Tibial nerve (tissue), 4 donors: Measurements from ENCODE around the gene ADAM19. TPM values are rescaled to one million over a fixed set of nuclear protein-coding genes. Genes with fewer than 3 reads are reported as not detected.
"Not testable (repeated sequence)": the region's sequence is repeated elsewhere in the genome, so short reads cannot be mapped to it uniquely, and the experiment has no call there.

Source experiments
- DNase-seq, 2 donors: peaks; one replicate each; pipeline ENCODE4 v3.0.0-alpha.2; 2019; ENCODE audit warnings: low spot score in 2 of 2
- H3K27ac ChIP-seq, 4 donors: fragments of 200-600 bp; sonication (generic) in 3 of 4; one replicate each; pipeline ENCODE4 v1.5.1; 2017 to 2019; ENCODE audit warnings: mild to moderate bottlenecking in 1 of 4
- H3K27me3 ChIP-seq, 2 donors: fragments of 200-600 bp; sonication (generic) in 1 of 2; one replicate each; pipeline versions ENCODE4 v1.5.1 to v1.6.0; 2017 to 2019
- H3K36me3 ChIP-seq, 3 donors: fragments of 200-600 bp; sonication (generic); one replicate each; pipeline ENCODE4 v1.5.1; 2018 to 2019
- H3K4me1 ChIP-seq, 4 donors: fragments of 200-600 bp; sonication (generic) in 3 of 4; one replicate each; pipeline ENCODE4 v1.5.1; 2017 to 2019
- H3K4me3 ChIP-seq, 4 donors: fragments of 200-600 bp; sonication (generic) in 3 of 4; one replicate each; pipeline ENCODE4 v1.5.1; 2017 to 2019; ENCODE audit warnings: mild to moderate bottlenecking in 1 of 4, moderate library complexity in 1 of 4
- H3K9me3 ChIP-seq, 4 donors: fragments of 200-600 bp; sonication (generic) in 3 of 4; one replicate each; pipeline ENCODE4 v1.5.1; 2017 to 2019
- EP300 ChIP-seq, 2 donors: sonication (generic); formaldehyde crosslinking; IDR thresholded peaks; one replicate each; pipeline ENCODE4 v1.6.1; 2017; ENCODE audit warnings: antibody characterized with exemption in 2 of 2, mild to moderate bottlenecking in 1 of 2
- POLR2A ChIP-seq, 2 donors: fragments of 450-650 bp; IDR thresholded peaks; one replicate each; pipeline ENCODE4 v1.6.1; 2017; ENCODE audit warnings: antibody characterized with exemption in 2 of 2, mild to moderate bottlenecking in 2 of 2, moderate library complexity in 2 of 2
- WGBS, 2 donors: methylation state at CpG; one replicate each; pipeline ENCODE4 v1.1.5; 2018; 5-methylcytosine and 5-hydroxymethylcytosine counted together
- total RNA-seq, 4 donors: library from RNA; depleted of rRNA; stranded (reverse); fragments of >200 nt; gene quantifications; one replicate each; pipeline ENCODE4 v1.1.0, GENCODE V29; 2016
- TF ChIP-seq, protein P1 (sequence below), 5 experiments: fragments of 200-600 bp in 3 of 5; fragments of 450-650 bp in 2 of 5; sonication (generic) in 3 of 5; IDR thresholded peaks; one replicate each; pipeline ENCODE4 v1.5.1; 2016 to 2019; ENCODE audit warnings: antibody characterized with exemption in 5 of 5, mild to moderate bottlenecking in 3 of 5, moderate library complexity in 2 of 5

ADAM19 gene
- total RNA-seq, 4 donors from 2014 or later, result 7.2 to 13.2 (median 9.5) TPM

- Histone ChIP-seq H3K27ac (peak overlapping the region in 1 of 4 donors; percentile 34), H3K36me3 (peaks cover 0 to 95% (median 6%) of the 10 kb centered on the region in 3 donors)
- 85 to 86% methylated on average over 7 of the region's 8 CpGs for WGBS, 2 donors
Observed at GRCh38 chr5:157486221-157486681, 89.3 kb downstream of the ADAM19 start.

DNA sequence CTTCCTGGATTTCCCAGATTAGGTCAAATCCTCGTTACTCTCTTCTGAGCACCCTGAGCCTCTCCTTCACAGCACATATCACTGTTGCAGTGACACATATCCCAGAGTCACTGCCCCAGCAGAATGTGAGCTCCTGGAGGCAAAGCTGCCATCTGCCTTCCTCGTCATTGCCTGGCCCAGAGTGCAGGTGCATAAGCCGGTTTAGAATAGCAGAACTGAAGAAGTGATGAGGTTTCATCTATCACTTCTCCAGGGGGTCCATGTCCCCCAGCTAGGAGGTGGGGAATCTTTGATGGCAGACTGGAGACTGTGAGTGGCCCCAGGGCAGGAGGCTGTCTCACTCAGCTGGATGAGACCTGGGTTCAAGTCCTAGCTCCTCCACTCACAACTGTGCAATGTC lies 89.8 kb downstream of the ADAM19 start:
- no peak for DNase-seq
- WGBS, 2 donors, result 92 to 93% methylated on average over 3 of the region's 3 CpGs
- H3K4me3 ChIP-seq, result no peak overlapping the region
- H3K27ac ChIP-seq, result peak overlapping the region in 2 of 4 donors; percentile 20 to 34
- H3K4me1 ChIP-seq, result peaks cover 0 to 8% (median 0%) of the 10 kb centered on the region in 4 donors
- H3K9me3 ChIP-seq, result no peaks in the 10 kb centered on the region
- no peaks in the 10 kb centered on the region for H3K27me3 ChIP-seq
- no peak for TF ChIP-seq EP300 (IDR thresholded peaks at IDR 0.05)
- TF ChIP-seq, protein P1, sequence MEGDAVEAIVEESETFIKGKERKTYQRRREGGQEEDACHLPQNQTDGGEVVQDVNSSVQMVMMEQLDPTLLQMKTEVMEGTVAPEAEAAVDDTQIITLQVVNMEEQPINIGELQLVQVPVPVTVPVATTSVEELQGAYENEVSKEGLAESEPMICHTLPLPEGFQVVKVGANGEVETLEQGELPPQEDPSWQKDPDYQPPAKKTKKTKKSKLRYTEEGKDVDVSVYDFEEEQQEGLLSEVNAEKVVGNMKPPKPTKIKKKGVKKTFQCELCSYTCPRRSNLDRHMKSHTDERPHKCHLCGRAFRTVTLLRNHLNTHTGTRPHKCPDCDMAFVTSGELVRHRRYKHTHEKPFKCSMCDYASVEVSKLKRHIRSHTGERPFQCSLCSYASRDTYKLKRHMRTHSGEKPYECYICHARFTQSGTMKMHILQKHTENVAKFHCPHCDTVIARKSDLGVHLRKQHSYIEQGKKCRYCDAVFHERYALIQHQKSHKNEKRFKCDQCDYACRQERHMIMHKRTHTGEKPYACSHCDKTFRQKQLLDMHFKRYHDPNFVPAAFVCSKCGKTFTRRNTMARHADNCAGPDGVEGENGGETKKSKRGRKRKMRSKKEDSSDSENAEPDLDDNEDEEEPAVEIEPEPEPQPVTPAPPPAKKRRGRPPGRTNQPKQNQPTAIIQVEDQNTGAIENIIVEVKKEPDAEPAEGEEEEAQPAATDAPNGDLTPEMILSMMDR (IDR thresholded peaks at IDR 0.05), result no peak
- no peak for TF ChIP-seq POLR2A (IDR thresholded peaks at IDR 0.05)
- H3K36me3 ChIP-seq, result peaks cover 0 to 96% (median 6%) of the 10 kb centered on the region in 3 donors

More at GRCh38 chr5:157486221-157486681, 89.3 kb downstream of the ADAM19 start:
- DNase-seq, result no peak
- Histone ChIP-seq H3K4me1 (peaks cover 0 to 8% (median 0%) of the 10 kb centered on the region in 4 donors), H3K4me3 (no peak overlapping the region), H3K27me3 (no peaks in the 10 kb centered on the region), H3K9me3 (no peaks in the 10 kb centered on the region)
- TF ChIP-seq POLR2A (IDR thresholded peaks at IDR 0.05), result no peak
- TF ChIP-seq, protein P1 (IDR thresholded peaks at IDR 0.05), result no peak

DNA sequence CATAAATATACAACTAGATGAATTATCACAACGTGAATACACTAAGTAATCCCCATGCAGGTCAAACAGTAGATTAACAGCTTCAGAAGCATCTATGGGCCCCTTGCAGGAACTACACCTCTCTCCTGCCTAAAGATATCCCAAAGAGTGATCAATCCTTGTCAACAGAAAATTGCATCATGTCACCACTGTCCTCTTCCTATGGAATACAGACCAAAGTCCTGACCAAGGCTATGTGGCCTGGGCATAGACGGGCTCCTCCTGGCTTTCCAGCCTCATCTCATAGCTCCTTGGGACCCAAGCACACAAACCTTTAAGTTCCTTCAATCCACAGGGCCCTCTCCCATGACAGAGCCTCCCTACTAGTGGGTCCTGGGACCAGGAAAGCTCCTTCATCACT lies 90.2 kb downstream of the ADAM19 start:
- no peak for DNase-seq
- 82 to 91% methylated on average over 2 of the region's 2 CpGs for WGBS, 2 donors
- Histone ChIP-seq H3K27me3 (no peaks in the 10 kb centered on the region), H3K9me3 (no peaks in the 10 kb centered on the region), H3K27ac (peak overlapping the region in 2 of 4 donors; percentile 20 to 34), H3K36me3 (peaks cover 0 to 97% (median 6%) of the 10 kb centered on the region in 3 donors), H3K4me3 (no peak overlapping the region), H3K4me1 (peaks cover 0 to 8% (median 0%) of the 10 kb centered on the region in 4 donors)
- TF ChIP-seq POLR2A (IDR thresholded peaks at IDR 0.05) (no peak), EP300 (IDR thresholded peaks at IDR 0.05) (no peak)
- TF ChIP-seq, protein P1 (IDR thresholded peaks at IDR 0.05), result no peak

DNA sequence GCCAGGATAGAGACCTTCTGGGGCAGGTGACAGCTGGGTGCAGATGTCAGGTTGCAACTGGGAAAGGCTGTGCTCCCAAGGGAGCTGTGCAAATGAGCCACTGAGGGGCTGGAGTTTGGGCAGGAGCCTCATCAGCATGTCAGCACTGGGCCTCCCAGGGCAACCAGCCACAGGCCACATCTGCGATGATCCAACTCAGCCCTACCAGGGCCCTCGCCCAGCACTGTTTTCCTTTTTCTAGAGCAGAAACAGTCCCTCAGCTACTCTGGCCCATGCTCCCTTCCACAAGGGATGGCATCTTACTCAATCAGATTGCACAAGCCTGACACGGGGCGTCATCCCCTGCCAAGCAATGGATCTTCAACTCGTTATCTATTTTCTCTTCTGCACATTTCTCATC lies 90.8 kb downstream of the ADAM19 start:
- peaks cover 0 to 94% (median 6%) of the 10 kb centered on the region in 3 donors for H3K36me3 ChIP-seq
- peaks cover 0 to 9% (median 0%) of the 10 kb centered on the region in 4 donors for H3K4me1 ChIP-seq
- peak; percentile 38 to 68 for DNase-seq
- no peaks in the 10 kb centered on the region for H3K27me3 ChIP-seq
- H3K4me3 ChIP-seq, result no peak overlapping the region
- no peak overlapping the region for H3K27ac ChIP-seq
- TF ChIP-seq EP300 (IDR thresholded peaks at IDR 0.05), result peak in 1 of 2 donors; percentile 68
- TF ChIP-seq, protein P1 (IDR thresholded peaks at IDR 0.05), result no peak
- WGBS, 2 donors, result 70 to 77% methylated on average over 5 of the region's 5 CpGs
- no peaks in the 10 kb centered on the region for H3K9me3 ChIP-seq

DNA sequence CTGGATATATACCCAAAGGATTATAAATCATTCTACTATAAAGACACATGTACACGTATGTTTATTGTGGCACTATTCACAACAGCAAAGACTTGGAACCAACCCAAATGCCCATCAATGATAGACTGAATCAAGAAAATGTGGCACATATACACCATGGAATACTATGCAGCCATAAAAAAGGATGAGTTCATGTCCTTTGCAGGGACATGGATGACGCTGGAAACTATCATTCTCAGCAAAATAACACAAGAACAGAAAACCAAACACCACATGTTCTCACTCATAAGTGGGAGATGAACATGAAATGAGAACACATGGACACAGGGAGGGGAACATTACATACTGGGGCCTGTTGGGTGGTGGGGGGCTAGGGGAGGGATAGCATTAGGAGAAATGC lies 92.9 kb downstream of the ADAM19 start:
- H3K4me3 ChIP-seq, H3K27me3 ChIP-seq, H3K27ac ChIP-seq, H3K9me3 ChIP-seq, DNase-seq: not testable (repeated sequence)
- 94 to 98% methylated on average over 2 of the region's 2 CpGs for WGBS, 2 donors
- Histone ChIP-seq H3K4me1 (peaks cover 0 to 30% (median 1%) of the 10 kb centered on the region in 4 donors), H3K36me3 (peaks cover 0 to 83% (median 6%) of the 10 kb centered on the region in 3 donors)
